ENCODE data around the gene PGGHG.
A peak's percentile ranks its signal among the peaks of the same experiment; 100 is the strongest.

Gene PGGHG

GRCh38 chr11:276219-276618, 12.7 kb upstream of the PGGHG start:
- no peak for TF ChIP-seq CTCF (IDR thresholded peaks at IDR 0.05; ENCODE audit: control insufficient read depth, extremely low read depth, insufficient read depth)
- no peak for DNase-seq (ENCODE audit: low read depth)
- H3K4me3 ChIP-seq (ENCODE audit: low read depth, low read length): no peak overlapping the region

- no peak within 1 kb of the TSS for H3K4me3 ChIP-seq (ENCODE audit: low read depth, low read length)
- no peak for DNase-seq (ENCODE audit: low read depth)
- TF ChIP-seq CTCF (IDR thresholded peaks at IDR 0.05; ENCODE audit: control insufficient read depth, extremely low read depth, insufficient read depth): no peak
These were observed 10.7 kb upstream of the PGGHG start, which contains the start of gene NLRP6 for GRCh38 chr11:278001-278951. TSS of gene NLRP6 (plus strand) at chr11:278407. CDS start at chr11:278570, 163 bp downstream.

- no peak for TF ChIP-seq CTCF (IDR thresholded peaks at IDR 0.05; ENCODE audit: control insufficient read depth, extremely low read depth, insufficient read depth)
- H3K4me3 ChIP-seq (ENCODE audit: low read depth, low read length): peak overlapping the region; percentile 30; the same call in 1 of the 2 replicates
- no peak for DNase-seq (ENCODE audit: low read depth)
These were observed 9.6 kb upstream of the PGGHG start for GRCh38 chr11:279040-279965.

DNA sequence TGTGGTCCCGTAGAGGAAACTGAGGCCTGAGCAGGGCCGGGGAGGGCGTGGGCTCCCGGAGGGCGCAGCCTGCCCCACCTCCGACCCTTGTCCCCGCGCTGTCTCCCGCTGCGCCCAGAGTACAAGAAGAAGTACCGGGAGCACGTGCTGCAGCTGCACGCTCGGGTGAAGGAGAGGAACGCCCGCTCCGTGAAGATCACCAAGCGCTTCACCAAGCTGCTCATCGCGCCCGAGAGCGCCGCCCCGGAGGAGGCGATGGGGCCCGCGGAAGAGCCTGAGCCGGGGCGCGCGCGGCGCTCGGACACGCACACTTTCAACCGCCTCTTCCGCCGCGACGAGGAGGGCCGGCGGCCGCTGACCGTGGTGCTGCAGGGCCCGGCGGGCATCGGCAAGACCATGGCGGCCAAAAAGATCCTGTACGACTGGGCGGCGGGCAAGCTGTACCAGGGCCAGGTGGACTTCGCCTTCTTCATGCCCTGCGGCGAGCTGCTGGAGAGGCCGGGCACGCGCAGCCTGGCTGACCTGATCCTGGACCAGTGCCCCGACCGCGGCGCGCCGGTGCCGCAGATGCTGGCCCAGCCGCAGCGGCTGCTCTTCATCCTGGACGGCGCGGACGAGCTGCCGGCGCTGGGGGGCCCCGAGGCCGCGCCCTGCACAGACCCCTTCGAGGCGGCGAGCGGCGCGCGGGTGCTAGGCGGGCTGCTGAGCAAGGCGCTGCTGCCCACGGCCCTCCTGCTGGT, 8.8 kb upstream of the PGGHG start:
- no peak for DNase-seq (ENCODE audit: low read depth)
- peak overlapping the region; percentile 30 for H3K4me3 ChIP-seq (ENCODE audit: low read depth, low read length)
- no peak for TF ChIP-seq CTCF (IDR thresholded peaks at IDR 0.05; ENCODE audit: control insufficient read depth, extremely low read depth, insufficient read depth)

GRCh38 chr11:280706-281485, 8.0 kb upstream of the PGGHG start:
- TF ChIP-seq CTCF (IDR thresholded peaks at IDR 0.05; ENCODE audit: control insufficient read depth, extremely low read depth, insufficient read depth): no peak
- DNase-seq (ENCODE audit: low read depth): no peak
- no peak overlapping the region for H3K4me3 ChIP-seq (ENCODE audit: low read depth, low read length)

All from LNCaP clone FGC (cell line).